HG02852 (cell line): ENCODE data around the gene TMTC1.

Experiments
- ATAC-seq: cut with Tn5 transposase; IDR thresholded peaks from one replicate; pipeline ENCODE4 v1.9.1; 2021; ENCODE audit warnings: mild to moderate bottlenecking, moderate library complexity; ENCODE audit not compliant: unreplicated experiment

Gene TMTC1

DNA sequence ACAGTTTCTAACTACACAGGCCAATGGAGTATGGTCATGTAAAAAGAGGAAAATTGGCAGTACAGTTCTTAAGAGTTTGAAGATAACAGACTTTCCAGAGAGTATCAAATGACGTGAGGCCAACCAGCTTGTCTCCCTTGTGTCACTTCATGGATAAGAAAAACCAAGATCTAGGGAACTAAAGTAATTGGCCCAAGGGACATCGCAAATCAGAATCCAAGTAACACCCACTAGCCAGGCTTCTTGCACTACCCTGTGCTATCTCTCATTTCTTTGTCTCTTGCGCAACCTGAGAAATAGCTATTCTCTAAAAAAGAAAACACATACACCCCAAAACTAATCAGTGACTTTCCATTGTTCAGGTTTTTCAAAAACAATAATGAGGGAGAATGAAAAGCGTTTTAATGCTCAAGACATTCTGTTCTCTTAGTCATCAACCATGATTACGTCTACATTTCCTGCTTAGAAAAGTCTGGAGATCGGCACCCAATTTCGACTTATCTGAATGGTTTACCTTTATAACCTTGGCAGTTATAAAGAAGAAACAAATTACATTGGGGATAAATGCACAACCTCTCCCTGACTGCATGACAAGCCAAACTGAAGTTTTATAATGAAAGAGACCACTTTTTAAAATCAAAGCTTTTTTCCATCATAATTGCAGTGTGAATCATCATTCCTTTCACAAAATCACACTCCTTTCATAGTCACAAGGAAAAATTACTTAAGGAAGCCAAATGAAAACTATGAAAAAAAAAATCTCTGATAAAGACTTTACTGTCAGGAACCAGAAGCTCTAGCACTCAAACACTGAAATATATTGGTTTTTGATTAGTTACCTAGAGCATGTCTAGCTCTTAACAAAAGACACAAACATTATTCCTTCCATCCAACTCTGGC is 42.1 kb downstream of the TMTC1 start:
- ATAC-seq = no peak

- ATAC-seq = no peak
Measured at GRCh38 chr12:29739279-29739991, 44.3 kb downstream of the TMTC1 start.

- no peak for ATAC-seq
Measured at GRCh38 chr12:29738365-29738764, 45.4 kb downstream of the TMTC1 start.

GRCh38 chr12:29737644-29738043 is 46.1 kb downstream of the TMTC1 start:
- no peak for ATAC-seq

GRCh38 chr12:29735604-29736003 is 48.1 kb downstream of the TMTC1 start:
- no peak for ATAC-seq

GRCh38 chr12:29734734-29735133 is 49.0 kb downstream of the TMTC1 start:
- no peak for ATAC-seq

- ATAC-seq = no peak
Measured at GRCh38 chr12:29734305-29734704, 49.4 kb downstream of the TMTC1 start.

DNA sequence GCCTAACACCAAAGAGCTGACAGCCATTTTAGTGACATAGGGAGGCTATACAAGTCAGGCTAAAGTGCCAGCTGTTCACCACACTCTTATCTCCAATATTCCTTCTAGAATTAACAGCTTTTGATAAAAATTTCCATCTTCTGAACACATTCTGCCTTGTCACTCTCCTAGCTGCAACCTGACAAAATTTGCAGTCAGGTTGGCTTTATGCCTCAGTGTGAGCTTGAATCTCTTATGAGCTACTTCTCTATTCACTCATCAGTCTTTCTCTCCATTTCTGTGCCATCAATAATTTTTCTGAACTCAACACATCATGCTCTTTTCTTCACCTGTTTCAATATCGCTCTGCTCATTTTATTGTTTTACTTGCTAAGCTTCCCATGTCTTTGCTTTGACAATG is 50.2 kb downstream of the TMTC1 start:
- no peak for ATAC-seq

DNA sequence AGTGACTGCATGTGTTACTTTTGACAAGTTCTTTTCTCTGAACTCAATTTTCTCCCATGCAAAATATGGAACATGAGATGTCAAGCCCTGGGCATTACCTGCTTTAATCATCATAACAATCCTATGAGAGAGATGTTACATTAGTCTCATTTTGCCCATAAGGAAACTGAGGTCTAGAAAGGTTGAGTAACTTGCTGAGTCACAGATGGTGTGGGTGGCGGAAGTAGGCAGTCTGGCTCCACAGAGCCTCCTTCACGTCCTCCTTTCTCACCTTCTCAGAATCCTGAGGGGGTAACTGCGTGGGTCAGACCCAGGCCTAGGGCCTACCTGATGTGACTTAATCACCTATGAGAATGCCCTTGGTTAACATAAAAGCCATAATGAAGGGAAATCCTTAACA is 50.7 kb downstream of the TMTC1 start:
- no peak for ATAC-seq

GRCh38 chr12:29732593-29732992 is 51.1 kb downstream of the TMTC1 start:
- no peak for ATAC-seq

DNA sequence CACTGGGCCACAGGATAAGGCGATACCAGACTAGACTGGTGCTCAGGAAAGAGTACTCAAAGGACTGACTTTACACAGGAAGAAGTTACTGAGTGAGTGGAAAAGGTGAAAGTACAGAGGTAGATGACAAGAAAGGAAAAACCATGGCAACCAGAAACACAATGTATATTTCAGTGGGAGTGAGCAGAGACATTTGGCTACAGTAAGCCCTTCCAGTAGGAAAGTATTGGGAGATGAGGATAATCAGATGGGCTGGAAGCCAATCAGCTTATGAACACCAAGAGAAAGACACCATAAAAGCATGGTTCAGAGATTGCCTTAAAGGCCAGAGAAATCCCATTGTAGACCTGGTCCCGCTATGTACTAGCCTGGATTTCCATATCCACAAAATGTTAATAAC is 51.6 kb downstream of the TMTC1 start:
- no peak for ATAC-seq

DNA sequence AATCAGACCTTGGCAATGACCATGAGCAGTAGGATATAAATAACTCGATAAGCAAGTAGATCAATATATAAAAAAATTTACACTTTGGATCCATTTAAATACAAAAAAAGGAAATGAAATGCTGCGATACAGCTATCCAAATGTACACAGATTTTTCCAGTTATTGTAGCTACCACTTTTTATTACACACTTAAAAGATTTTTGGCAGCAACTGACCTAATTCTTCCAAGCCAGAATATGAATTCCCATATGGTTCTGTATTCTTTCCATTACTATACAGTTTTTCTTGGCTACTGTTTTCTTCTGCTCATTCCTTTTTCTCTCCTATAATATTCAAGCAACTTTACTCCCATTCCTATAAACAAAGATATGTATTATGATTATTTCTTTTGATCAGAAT is 52.2 kb downstream of the TMTC1 start:
- no peak for ATAC-seq

- no peak for ATAC-seq
Measured at GRCh38 chr12:29730481-29730880, 53.3 kb downstream of the TMTC1 start.

GRCh38 chr12:29728030-29728429 is 55.7 kb downstream of the TMTC1 start:
- no peak for ATAC-seq

- no peak for ATAC-seq
Measured at GRCh38 chr12:29726741-29727348, 56.9 kb downstream of the TMTC1 start.

DNA sequence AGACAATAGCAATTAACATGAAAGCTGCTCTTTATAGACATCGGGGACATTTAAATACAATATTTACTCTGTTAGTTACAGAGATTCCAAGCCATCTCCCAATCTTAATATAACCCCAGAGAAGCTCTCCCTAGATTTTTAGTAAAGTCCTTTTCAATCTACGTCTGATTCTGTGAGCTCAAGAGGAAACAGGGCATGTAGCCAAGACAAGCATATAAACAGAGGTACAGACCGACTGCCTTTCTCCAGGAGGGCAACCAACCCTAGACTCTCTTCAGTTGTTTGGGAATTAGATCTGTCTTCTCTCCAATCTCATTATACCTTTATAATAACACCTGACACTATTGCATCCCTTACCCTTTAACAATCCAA is 57.4 kb downstream of the TMTC1 start:
- no peak for ATAC-seq

GRCh38 chr12:29725587-29726320 is 58.0 kb downstream of the TMTC1 start:
- no peak for ATAC-seq

- no peak for ATAC-seq
Measured at GRCh38 chr12:29722164-29722563, 61.6 kb downstream of the TMTC1 start.

GRCh38 chr12:29719381-29719780 is 64.4 kb downstream of the TMTC1 start:
- ATAC-seq = no peak

- ATAC-seq = no peak
Measured at GRCh38 chr12:29717540-29718100, 66.1 kb downstream of the TMTC1 start.

GRCh38 chr12:29714966-29715365 is 68.8 kb downstream of the TMTC1 start:
- ATAC-seq = no peak
